ENCODE results near the gene DGKA.
"Not testable (repeated sequence)": the region's sequence is repeated elsewhere in the genome, so short reads cannot be mapped to it uniquely, and the experiment has no call there.

Gene DGKA

DNA sequence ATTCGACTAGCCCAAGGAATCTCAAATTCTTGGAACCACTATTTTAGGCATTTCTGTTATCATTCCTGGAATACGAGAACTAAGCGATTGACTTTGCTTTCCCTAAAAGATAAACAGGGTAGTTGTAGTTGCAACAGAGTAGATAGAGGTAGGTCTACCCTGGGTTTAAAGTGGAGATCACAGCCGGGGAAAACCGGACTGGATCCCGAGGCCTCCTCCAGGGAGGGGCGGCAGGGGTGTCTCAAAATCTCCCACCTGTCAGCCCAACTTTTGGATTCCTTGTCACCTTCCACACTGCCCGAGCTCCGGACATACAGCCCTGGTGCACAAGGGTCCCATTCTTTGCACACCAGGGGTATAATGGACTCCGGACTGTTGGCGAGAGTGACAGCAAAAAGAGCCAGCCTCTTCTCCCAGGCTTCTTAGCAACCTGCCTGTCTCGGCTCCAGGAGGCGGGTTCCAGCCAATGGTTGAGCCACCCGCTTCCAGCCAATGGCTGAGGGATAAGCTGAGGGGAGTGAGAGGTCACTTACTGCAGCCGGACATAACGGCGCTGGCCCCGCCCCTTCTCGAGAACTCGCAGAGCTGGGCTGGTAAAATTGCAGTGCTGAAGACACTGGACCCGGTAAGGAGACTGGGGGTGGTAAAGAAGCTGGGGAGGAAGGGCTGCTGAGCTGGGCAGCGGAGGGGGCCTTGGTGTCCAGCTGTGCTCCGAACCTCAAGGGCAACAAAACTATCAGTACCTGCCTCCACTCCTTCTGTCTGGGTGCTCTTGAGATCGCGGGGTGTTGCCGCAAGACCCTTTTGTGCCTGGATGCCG, 66.0 kb downstream of the DGKA start, which contains the start of gene SUOX:
Gene SUOX (plus strand): TSS at position 562 of the 820 bp plus-strand sequence. CDS start 4,946 bp downstream, outside the sequence.
- DNase-seq (ENCODE audit: low read depth in 2 of 2), result no peak

DNA sequence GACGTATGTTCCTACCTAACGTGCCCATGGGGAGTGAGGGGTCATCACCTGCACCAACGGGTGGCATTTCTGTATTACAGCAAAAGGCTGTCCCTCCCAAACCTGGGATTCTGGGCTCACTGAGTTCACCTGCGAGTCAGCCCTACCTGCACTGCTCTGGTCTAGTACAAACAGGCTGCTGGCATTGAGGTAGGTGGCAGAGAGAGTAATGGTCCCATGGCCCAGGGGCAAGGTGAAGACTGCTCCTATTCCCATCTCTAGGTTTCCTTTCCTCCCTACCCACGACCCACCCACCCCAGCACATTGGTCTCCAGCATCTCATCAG, 66.5 kb downstream of the DGKA start:
- no peak for DNase-seq (ENCODE audit: low read depth in 2 of 2)

DNA sequence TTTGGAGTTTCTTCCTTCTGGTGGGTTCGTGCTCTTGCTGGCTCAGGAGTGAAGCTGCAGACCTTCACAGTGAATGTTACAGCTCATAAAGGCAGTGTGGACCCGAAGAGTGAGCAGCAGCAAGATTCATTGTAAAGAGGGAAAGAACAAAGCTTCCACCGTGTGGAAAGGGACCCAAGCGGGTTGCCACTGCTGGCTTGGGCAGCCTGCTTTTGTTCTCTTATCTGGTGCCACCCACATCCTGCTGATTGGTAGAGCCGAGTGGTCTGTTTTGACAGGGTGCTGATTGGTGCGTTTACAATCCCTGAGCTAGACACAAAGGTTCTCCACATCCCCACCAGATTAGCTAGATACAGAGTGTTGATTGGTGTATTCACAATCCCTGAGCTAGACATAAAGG, 68.6 kb downstream of the DGKA start:
- not testable (repeated sequence) for DNase-seq (ENCODE audit: low read depth in 2 of 2)

DNA sequence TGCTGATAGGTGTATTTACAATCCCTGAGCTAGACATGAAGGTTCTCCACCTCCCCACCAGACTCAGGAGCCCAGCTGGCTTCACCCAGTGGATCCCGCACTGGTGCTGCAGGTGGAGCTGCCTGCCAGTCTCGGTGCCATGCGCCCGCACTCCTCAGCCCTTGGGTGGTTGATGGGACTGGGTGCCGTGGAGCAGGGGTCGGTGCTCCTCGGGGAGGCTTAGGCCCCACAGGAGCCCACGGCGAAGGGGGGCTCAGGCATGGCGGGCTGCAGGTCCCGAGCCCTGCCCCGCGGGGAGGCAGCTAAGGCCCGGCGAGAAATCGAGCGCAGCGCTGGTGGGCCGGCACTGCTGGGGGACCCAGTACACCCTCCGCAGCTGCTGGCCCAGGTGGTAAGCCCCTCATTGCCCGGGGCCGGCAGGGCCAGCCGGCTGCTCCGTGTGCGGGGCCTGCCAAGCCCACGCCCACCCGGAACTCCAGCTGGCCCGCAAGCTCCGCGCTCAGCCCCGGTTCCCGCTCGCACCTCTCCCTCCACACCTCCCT, 69.1 kb downstream of the DGKA start:
- DNase-seq (ENCODE audit: low read depth in 2 of 2), result not testable (repeated sequence)

DNA sequence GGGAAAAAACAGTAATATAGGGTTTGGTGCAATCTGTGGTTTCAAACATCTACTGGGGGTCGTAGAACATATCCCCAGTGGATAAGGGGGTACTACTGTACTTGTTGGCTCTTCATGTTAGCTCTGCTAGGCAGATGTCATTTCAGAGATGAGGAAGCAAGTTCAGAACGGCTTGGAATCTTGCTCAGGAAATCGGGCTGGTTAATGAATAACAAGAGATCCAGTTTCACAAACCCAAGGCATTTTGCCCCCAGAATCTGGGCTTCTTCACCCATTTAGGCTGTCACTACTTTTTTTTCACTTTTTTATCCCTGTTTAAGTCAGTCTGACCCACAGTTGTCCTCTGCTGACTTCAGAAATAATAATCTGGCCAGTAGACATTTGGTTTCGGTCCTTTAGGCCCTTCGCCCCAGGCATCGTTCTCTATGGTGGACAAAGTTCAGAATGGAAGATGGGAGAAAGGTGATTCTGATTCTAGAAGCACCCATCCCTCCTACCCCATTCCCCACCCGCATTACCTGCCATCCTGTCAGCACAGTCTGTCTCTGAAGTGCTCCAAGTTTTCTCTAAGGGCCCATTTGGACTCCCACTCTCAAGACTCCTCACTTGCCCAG, 70.6 kb downstream of the DGKA start:
- DNase-seq (ENCODE audit: low read depth in 2 of 2), result no peak

DNA sequence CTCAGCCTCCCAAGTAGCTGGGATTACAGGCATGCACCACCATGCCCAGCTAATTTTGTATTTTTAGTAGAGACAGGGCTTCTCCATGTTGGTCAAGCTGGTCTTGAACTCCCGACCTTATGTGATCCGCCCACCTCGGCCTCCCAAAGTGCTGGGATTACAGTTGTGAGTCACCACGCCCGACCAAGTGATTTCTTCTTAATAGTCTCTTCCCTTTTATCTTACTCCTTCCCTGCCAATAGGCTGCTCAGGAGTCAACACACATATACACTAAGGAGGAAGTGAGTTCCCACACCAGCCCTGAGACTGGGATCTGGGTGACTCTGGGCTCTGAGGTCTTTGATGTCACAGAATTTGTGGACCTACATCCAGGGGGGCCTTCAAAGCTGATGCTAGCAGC, 72.4 kb downstream of the DGKA start:
- not testable (repeated sequence) for DNase-seq (ENCODE audit: low read depth in 2 of 2)
